Stimulated activated effector memory CD8-positive, alpha-beta T cell treated with anti-CD3 and anti-CD28 coated beads, Interleukin-12 subunit alpha, Interleukin-12 subunit beta, amount 100 ng/mL, for 72 hours (primary cell): Measurements from ENCODE around the gene ENPP6.
"Not testable (repeated sequence)": the region's sequence is repeated elsewhere in the genome, so short reads cannot be mapped to it uniquely, and the experiment has no call there.

Experiments
- ATAC-seq: fragments of 150-1000 bp; cut with Tn5 transposase; 2 replicates; pipeline ENCODE4 v1.10.0; 2021
- DNase-seq, 2 donors: peaks; one replicate each; pipeline ENCODE4 v3.0.0; 2021 to 2022; ENCODE audit warnings: low spot score in 2 of 2
- H3K27ac Mint-ChIP-seq: one replicate; pipeline ENCODE4 v1.8.0; 2022; ENCODE audit warnings: mild to moderate bottlenecking, mixed read lengths
- H3K36me3 Mint-ChIP-seq: one replicate; pipeline ENCODE4 v1.8.0; 2022; ENCODE audit warnings: mild to moderate bottlenecking, mixed read lengths
- H3K4me1 Mint-ChIP-seq: one replicate; pipeline ENCODE4 v1.8.0; 2022; ENCODE audit warnings: mixed read lengths
- H3K4me3 Mint-ChIP-seq: one replicate; pipeline ENCODE4 v1.8.0; 2022; ENCODE audit warnings: mild to moderate bottlenecking, mixed read lengths
- H3K9me3 Mint-ChIP-seq: one replicate; pipeline ENCODE4 v1.8.0; 2022; ENCODE audit warnings: mixed read lengths

The ENPP6 gene

GRCh38 chr4:184207734-184208607, 9.7 kb downstream of the ENPP6 start:
- not testable (repeated sequence) for H3K9me3 Mint-ChIP-seq, H3K27ac Mint-ChIP-seq, ATAC-seq, H3K36me3 Mint-ChIP-seq, H3K4me3 Mint-ChIP-seq, DNase-seq
- H3K4me1 Mint-ChIP-seq, result peaks cover 13% of the 10 kb centered on the region

- H3K9me3 Mint-ChIP-seq, result no peaks in the 10 kb centered on the region
- ATAC-seq (no peak), DNase-seq (no peak)
- no peaks in the 10 kb centered on the region for H3K36me3 Mint-ChIP-seq
- no peak overlapping the region for H3K4me3 Mint-ChIP-seq
- no peak overlapping the region for H3K27ac Mint-ChIP-seq
- H3K4me1 Mint-ChIP-seq, result peaks cover 13% of the 10 kb centered on the region
Observed at GRCh38 chr4:184205243-184205642, 12.4 kb downstream of the ENPP6 start.

GRCh38 chr4:184203300-184203699, 14.4 kb downstream of the ENPP6 start:
- H3K36me3 Mint-ChIP-seq, result no peaks in the 10 kb centered on the region
- H3K9me3 Mint-ChIP-seq, result no peaks in the 10 kb centered on the region
- H3K4me3 Mint-ChIP-seq, result no peak overlapping the region
- DNase-seq (no peak), ATAC-seq (no peak)
- H3K4me1 Mint-ChIP-seq, result peaks cover 12% of the 10 kb centered on the region
- no peak overlapping the region for H3K27ac Mint-ChIP-seq

GRCh38 chr4:184201179-184201578, 16.5 kb downstream of the ENPP6 start:
- ATAC-seq (no peak), DNase-seq (no peak)
- Mint-ChIP-seq H3K4me3 (no peak overlapping the region), H3K27ac (no peak overlapping the region), H3K36me3 (no peaks in the 10 kb centered on the region), H3K4me1 (peaks cover 8% of the 10 kb centered on the region), H3K9me3 (no peaks in the 10 kb centered on the region)

GRCh38 chr4:184200296-184200695, 17.4 kb downstream of the ENPP6 start:
- Mint-ChIP-seq H3K36me3 (no peaks in the 10 kb centered on the region), H3K9me3 (no peaks in the 10 kb centered on the region), H3K4me1 (peaks cover 1% of the 10 kb centered on the region), H3K27ac (no peak overlapping the region), H3K4me3 (no peak overlapping the region)
- DNase-seq, result no peak
- no peak for ATAC-seq

GRCh38 chr4:184199780-184200179, 17.9 kb downstream of the ENPP6 start:
- Mint-ChIP-seq H3K4me1 (no peaks in the 10 kb centered on the region), H3K36me3 (no peaks in the 10 kb centered on the region), H3K27ac (no peak overlapping the region), H3K4me3 (no peak overlapping the region), H3K9me3 (no peaks in the 10 kb centered on the region)
- ATAC-seq, result no peak
- no peak for DNase-seq

- Mint-ChIP-seq H3K4me1 (no peaks in the 10 kb centered on the region), H3K27ac (no peak overlapping the region), H3K36me3 (no peaks in the 10 kb centered on the region), H3K4me3 (no peak overlapping the region), H3K9me3 (no peaks in the 10 kb centered on the region)
- DNase-seq, result no peak
- no peak for ATAC-seq
Observed at GRCh38 chr4:184198190-184198589, 19.5 kb downstream of the ENPP6 start.

- Mint-ChIP-seq H3K4me3 (no peak overlapping the region), H3K9me3 (no peaks in the 10 kb centered on the region), H3K36me3 (no peaks in the 10 kb centered on the region), H3K27ac (no peak overlapping the region), H3K4me1 (no peaks in the 10 kb centered on the region)
- DNase-seq (no peak), ATAC-seq (no peak)
Observed at GRCh38 chr4:184197536-184198082, 20.1 kb downstream of the ENPP6 start.

- Mint-ChIP-seq H3K9me3 (no peaks in the 10 kb centered on the region), H3K27ac (no peak overlapping the region), H3K4me1 (no peaks in the 10 kb centered on the region), H3K4me3 (no peak overlapping the region), H3K36me3 (no peaks in the 10 kb centered on the region)
- DNase-seq (no peak), ATAC-seq (no peak)
Observed at GRCh38 chr4:184196730-184197385, 20.8 kb downstream of the ENPP6 start.

GRCh38 chr4:184193556-184194525, 23.8 kb downstream of the ENPP6 start:
- ATAC-seq, result no peak
- no peaks in the 10 kb centered on the region for H3K9me3 Mint-ChIP-seq
- no peaks in the 10 kb centered on the region for H3K36me3 Mint-ChIP-seq
- DNase-seq, result no peak
- H3K27ac Mint-ChIP-seq, result no peak overlapping the region
- no peaks in the 10 kb centered on the region for H3K4me1 Mint-ChIP-seq
- H3K4me3 Mint-ChIP-seq, result no peak overlapping the region

- no peak for ATAC-seq
- no peaks in the 10 kb centered on the region for H3K4me1 Mint-ChIP-seq
- H3K36me3 Mint-ChIP-seq, result no peaks in the 10 kb centered on the region
- H3K9me3 Mint-ChIP-seq, result no peaks in the 10 kb centered on the region
- DNase-seq, result no peak
- no peak overlapping the region for H3K4me3 Mint-ChIP-seq
- H3K27ac Mint-ChIP-seq, result no peak overlapping the region
Observed at GRCh38 chr4:184192933-184193332, 24.7 kb downstream of the ENPP6 start.

GRCh38 chr4:184191267-184191666, 26.4 kb downstream of the ENPP6 start:
- no peak for ATAC-seq
- H3K4me1 Mint-ChIP-seq, result no peaks in the 10 kb centered on the region
- H3K4me3 Mint-ChIP-seq, result no peak overlapping the region
- no peak for DNase-seq
- H3K27ac Mint-ChIP-seq, result no peak overlapping the region
- H3K9me3 Mint-ChIP-seq, result no peaks in the 10 kb centered on the region
- H3K36me3 Mint-ChIP-seq, result no peaks in the 10 kb centered on the region

GRCh38 chr4:184190711-184191110, 27.0 kb downstream of the ENPP6 start:
- H3K9me3 Mint-ChIP-seq, result no peaks in the 10 kb centered on the region
- H3K4me3 Mint-ChIP-seq, result no peak overlapping the region
- DNase-seq (no peak), ATAC-seq (no peak)
- H3K36me3 Mint-ChIP-seq, result no peaks in the 10 kb centered on the region
- no peak overlapping the region for H3K27ac Mint-ChIP-seq
- H3K4me1 Mint-ChIP-seq, result no peaks in the 10 kb centered on the region

GRCh38 chr4:184189966-184190365, 27.7 kb downstream of the ENPP6 start:
- ATAC-seq (no peak), DNase-seq (no peak)
- Mint-ChIP-seq H3K9me3 (no peaks in the 10 kb centered on the region), H3K4me3 (no peak overlapping the region), H3K27ac (no peak overlapping the region), H3K4me1 (no peaks in the 10 kb centered on the region), H3K36me3 (no peaks in the 10 kb centered on the region)
